Stimulated activated CD4-positive, alpha-beta T cell treated with anti-CD3 and anti-CD28 coated beads, Interleukin-1b, Interleukin-23, amount 100 ng/mL, for 24 hours (primary cell): ENCODE data around the gene BLOC1S6.
"Not testable (repeated sequence)": the region's sequence is repeated elsewhere in the genome, so short reads cannot be mapped to it uniquely, and the experiment has no call there.

Experiments
- DNase-seq, 4 experiments: peaks; one replicate each; pipeline ENCODE4 v3.0.0-alpha.2; 2020; ENCODE audit warnings: low read depth in 4 of 4, low spot score in 1 of 4

BLOC1S6 gene

DNA sequence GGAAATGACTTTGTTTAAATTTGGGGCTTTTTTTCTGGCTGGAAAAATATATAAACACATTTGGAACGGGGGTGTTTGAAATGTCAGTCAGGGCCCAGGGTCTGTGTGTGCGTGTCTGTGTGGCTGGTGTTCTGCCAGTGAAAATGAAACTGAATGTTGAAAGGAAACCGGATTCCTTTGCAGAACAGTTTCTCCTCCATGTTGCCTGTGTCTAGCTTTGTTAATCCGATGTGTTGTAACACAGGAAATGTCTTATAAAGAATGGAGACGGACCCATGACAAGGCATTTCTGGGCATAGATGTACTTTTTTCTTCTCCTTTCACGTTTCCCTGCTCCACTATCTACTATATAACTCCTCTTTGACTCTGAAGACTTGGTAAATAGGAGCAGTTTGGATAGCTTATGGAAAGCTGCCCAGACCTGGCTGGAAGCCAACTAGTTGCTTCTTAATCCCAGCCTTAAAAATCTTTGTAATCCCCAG lies 50.4 kb downstream of the BLOC1S6 start:
- DNase-seq: peak in 2 of 4 experiments; percentile 25 to 45

- no peak for DNase-seq
Measured at GRCh38 chr15:45640616-45641015, 53.4 kb downstream of the BLOC1S6 start.

- DNase-seq: no peak
Measured at GRCh38 chr15:45641374-45641781, 54.2 kb downstream of the BLOC1S6 start.

- DNase-seq: no peak
Measured at GRCh38 chr15:45641999-45642932, 55.1 kb downstream of the BLOC1S6 start.

GRCh38 chr15:45644437-45644836 lies 57.3 kb downstream of the BLOC1S6 start:
- DNase-seq: no peak

- DNase-seq: no peak
Measured at GRCh38 chr15:45645026-45645980, 58.1 kb downstream of the BLOC1S6 start.

- no peak for DNase-seq
Measured at GRCh38 chr15:45646220-45646619, 59.0 kb downstream of the BLOC1S6 start.

DNA sequence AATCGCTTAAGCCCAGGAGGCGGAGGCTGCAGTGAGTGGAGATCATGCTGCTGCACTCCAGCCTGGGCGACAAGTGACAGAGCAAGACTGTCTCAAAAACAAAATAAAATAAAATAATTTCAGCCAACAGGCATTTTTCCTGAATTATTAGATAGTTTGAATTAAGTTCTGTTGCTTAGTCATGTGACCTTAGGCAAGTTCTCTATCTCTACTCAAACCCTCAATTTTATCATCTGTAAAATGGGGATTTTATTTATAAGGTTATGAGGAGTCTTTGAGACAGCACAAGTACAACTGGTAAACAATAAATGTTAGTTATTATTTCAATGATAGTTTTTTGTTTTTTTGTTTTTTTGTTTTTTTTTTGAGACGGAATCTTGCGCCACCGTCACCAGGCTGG lies 60.6 kb downstream of the BLOC1S6 start:
- DNase-seq: no peak

- DNase-seq: no peak
Measured at GRCh38 chr15:45648521-45649200, 61.5 kb downstream of the BLOC1S6 start.

GRCh38 chr15:45650007-45650406 lies 62.8 kb downstream of the BLOC1S6 start:
- DNase-seq: not testable (repeated sequence)

DNA sequence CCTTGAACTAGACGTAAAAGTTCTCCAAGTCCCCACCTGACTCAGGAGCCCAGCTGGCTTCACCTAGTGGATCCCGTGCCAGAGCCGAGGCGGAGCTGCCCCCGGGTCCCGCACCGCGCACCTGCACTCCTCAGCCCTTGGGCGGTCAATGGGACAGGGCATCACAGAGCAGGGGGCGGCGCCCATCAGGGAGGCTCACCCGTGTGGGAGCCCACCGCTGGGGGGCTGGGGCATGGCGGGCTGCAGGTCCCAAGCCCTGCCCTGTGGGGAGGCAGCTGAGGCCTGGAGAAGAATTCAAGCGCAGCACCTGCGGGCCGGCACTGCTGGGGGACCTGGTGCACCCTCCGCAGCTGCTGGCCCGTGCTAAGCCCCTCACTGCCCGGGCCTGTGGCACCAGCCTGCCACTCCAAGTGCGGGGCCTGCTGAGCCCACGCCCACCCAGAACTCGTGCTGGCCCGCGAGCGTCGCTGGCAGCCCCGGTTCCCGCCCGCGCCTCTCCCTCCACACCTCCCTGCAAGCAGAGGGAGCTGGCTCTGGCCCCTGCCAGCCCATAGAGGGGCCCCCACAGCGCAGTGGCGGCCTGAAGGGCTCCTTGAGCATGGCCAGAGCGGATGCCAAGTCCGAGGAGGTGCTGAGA lies 63.8 kb downstream of the BLOC1S6 start:
- no peak for DNase-seq

GRCh38 chr15:45653702-45654424 lies 66.7 kb downstream of the BLOC1S6 start:
- DNase-seq: no peak

DNA sequence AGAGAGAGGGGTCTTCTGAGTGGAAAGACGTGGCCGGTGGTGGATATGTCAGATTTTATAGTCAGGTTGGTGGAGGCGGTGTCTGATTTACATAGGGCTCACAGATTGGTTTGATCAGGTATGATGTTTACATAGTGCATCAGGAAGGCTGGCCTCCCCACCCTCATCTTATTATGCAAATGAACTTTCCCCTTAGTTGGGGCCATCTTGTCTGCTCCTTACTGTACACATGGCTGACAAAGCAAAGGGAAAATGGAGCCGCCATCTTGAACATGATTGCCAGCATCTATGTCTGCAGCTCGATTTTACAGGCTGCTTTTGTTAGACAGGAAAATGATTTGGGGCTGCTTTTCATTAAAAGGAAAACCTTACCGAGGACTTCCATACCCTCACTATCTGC lies 67.6 kb downstream of the BLOC1S6 start:
- DNase-seq: no peak

GRCh38 chr15:45657254-45657653 lies 70.1 kb downstream of the BLOC1S6 start:
- DNase-seq: no peak

GRCh38 chr15:45657764-45658545 lies 70.8 kb downstream of the BLOC1S6 start:
- no peak for DNase-seq
